GM18519 (cell line): Measurements from ENCODE around the gene FH.

Source experiments
- ATAC-seq: cut with Tn5 transposase; IDR thresholded peaks from one replicate; pipeline ENCODE4 v1.9.1; 2021; ENCODE audit warnings: mild to moderate bottlenecking, moderate library complexity; ENCODE audit not compliant: unreplicated experiment, low FRiP score

The FH gene

DNA sequence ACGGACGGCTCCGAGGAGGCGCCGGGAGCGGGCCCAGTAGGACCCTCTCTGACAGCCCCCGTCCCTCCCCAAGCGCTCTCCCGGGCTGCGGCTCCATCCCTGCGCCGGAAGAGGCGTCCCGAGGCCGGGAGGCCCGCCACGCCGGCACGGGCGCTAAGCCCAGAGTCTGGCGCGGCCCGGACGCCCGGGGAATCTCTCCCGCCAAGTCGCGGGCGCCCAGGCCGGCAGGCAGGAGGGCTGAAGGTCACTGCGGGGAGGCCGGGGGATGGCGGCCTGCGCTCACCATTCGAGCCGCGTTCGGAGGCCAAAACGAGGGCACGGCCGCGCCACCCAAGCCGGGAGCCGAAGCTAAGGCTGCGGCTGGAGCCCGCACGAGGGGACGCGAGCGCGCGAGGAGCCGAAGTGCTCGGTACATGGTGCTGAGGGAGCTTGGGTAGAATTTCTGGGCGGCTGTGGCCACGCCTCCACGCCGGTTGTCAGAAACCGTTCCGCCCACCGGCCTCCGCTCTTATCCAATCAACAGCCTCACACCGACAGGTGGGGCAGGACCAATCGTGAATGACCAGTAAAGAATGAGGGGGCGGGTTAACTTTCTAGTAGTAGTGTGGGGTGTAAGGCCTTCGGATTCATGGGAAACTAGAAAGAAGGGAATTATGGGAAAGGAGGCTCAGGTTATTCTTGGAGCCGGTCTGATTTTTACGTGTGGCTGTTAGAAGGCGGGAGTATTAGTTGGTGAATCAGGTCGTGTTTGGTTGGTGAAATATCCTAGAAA is at the start of gene FH:
Gene FH, minus strand, starts transcription at position 448 of the 772 bp plus-strand sequence. Its CDS starts 33 bp downstream, at position 415.
- peak; percentile 96 for ATAC-seq

- no peak for ATAC-seq
Measured at GRCh38 chr1:241560849-241561187, 41.3 kb upstream of the FH start.

GRCh38 chr1:241560146-241560848 is 40.7 kb upstream of the FH start:
- no peak for ATAC-seq

DNA sequence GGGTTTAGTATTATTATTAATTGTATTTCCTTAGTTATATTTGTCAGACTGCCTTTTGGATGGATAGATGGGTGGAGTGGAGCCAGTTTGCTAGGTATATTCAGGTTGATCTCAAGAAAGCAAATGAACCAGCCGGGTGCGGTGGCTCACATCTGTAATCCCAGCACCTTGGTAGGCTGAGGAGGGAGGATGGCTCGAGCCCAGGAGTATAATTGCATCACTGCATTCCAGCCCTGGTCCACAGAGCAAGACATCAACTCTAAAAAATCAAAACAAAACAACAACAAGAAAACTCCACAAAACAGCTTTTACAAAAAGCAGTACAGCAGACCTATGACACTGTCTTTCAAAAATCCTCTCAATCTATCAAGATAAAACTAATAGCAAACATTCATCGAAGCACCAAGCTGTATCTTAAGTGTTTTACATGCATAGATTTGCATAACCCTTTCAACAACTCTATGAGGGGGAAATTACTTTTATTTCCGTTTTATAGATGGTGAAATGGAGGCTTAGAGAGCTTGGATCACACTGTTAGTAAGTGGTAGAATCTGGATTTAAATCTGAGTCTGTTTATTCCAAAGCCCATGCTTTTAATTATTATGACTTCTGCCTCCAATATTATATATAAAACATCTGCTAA is 38.1 kb upstream of the FH start:
- ATAC-seq: no peak

- ATAC-seq: no peak
Measured at GRCh38 chr1:241557031-241557430, 37.5 kb upstream of the FH start.

DNA sequence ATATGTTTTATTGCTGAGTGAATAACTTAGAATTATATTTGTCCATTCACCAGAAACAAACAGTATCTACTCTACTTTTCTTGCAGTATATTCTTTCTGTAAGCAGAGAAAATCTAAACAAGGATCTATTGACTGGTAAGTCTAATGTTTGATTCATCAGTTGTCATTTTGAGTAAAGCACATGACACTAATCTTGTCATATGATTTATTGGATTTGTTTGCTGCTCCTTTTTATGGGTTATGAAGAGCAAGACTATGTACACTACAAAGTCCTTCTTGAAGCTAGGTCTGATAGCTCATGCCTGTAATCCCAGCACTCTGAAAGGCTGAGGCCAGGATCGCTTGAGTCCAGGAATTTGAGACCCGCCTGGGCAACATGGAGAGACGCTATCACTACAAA is 36.0 kb upstream of the FH start:
- no peak for ATAC-seq

DNA sequence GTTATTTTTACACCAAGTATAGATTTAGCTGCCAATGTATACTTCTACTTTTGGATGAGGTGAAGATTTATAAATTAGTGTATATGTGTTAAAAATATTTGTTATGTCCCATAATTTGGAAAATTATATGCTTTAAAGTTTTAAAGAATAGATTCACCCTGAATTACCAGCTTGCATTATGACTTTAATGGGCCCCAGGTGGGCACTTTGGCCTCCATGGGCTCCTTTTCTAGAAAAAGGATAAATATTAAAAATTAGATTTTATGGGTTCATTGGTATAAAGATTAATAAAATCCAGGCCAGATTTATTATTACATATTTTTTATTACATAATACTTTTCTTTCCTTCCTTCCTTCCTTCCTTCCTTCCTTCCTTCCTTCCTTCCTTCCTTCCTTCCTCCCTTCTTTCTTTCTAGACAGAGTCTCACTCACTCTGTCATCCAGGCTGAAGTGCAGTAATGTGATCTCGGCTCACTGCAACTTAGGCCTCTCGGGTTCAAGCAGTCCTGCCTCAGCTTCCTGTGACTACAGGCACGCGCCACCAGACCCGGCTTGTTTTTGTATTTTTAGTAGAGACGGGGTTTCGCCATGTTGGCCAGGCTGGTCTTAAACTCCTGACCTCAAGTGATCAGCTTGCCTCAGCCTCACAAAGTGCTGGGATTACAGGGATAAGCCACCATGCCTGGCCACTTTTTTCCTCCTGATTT is 34.5 kb upstream of the FH start:
- ATAC-seq: no peak

- ATAC-seq: peak; percentile 76
Measured at GRCh38 chr1:241551759-241552638, 32.4 kb upstream of the FH start.

DNA sequence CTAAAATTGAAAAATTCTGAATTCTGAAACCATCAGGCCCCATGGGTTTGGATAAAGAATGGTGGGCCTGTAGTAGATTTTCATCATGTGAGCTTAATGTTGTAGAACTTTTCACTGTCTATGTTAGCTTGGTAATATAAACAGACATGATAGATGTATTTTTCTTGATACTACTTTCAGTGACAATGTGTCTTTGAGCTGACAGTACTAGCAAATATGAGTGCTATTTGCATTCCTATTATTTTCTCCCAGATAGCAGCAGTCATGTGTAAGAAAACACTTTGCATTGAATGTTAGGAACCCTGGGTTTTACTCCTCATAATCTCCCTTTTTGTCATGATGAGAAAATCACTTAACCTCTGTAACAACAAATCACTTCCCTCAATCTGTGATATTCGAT is 30.8 kb upstream of the FH start:
- no peak for ATAC-seq

- ATAC-seq: no peak
Measured at GRCh38 chr1:241548008-241548407, 28.5 kb upstream of the FH start.

DNA sequence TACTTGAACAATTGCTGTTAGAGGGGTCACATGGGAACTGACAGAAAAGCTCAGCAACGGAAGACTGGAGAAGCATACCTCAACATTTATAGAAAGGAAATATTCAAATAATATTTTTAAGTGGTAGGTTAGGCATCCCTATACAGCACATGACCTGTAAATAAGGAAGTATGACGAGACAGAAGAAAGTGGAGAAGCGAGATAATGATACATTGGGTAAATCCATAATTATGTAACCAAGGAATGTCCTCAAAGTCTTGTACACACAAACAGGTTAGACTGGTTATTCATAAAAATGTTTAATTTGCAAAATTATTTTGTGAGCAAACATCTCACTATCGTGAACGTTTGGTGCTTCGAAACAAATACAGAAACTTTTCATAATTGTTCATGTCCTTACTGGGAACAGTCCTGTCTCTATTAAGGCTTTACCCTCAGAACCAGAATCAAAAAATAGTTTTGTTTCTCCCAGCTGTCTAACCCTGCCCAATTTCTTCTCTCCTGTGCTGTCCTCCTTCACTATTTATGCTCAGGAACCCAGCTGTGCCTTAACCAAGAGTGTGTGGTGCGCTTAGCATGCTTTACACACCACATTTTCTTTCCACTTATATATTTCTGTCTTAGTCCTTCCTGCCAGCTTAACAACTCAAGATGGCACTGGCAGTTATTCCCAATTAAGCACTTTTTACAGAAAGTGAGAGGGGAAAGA is 22.8 kb upstream of the FH start:
- no peak for ATAC-seq

GRCh38 chr1:241536969-241537368 is 17.4 kb upstream of the FH start:
- no peak for ATAC-seq

GRCh38 chr1:241536304-241536703 is 16.7 kb upstream of the FH start:
- no peak for ATAC-seq

DNA sequence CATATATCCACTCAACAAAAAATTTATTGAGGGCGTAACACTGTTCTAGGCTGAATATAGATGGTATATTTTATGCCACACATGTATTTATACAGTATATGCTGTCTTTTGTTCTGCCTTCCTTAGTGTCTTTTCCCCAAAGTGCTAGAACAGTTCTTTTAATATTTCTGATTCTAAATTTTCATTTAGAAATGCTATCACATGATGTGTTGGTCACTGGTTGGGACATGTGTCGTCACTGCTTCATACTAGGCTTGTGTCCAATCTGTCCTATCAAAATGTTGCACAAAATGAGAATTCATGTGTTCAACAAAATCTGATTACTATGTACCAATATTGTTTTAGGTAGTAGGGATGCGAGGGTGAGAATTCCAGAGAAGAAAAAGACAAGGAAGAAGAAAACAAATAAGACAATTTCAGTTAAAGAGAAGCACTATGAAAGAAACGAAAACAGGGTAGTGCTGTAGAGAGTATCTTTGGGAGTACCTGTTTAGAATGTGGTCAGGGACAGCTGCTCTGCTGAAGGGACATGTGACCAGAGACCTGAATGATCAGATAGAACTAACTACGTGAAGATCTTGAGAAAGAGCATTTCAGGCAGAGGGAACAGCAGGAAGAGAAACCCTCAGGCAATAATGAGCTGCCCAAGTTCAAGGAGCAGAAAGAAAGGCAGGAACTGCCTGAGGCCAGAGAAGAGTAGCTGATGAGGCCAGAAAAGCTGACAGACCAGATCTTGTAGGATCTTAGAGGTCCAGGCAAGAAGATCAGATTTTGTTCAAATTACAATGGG is 14.0 kb upstream of the FH start:
- peak; percentile 21 for ATAC-seq

- peak; percentile 61 for ATAC-seq
Measured at GRCh38 chr1:241532864-241533263, 13.3 kb upstream of the FH start.

DNA sequence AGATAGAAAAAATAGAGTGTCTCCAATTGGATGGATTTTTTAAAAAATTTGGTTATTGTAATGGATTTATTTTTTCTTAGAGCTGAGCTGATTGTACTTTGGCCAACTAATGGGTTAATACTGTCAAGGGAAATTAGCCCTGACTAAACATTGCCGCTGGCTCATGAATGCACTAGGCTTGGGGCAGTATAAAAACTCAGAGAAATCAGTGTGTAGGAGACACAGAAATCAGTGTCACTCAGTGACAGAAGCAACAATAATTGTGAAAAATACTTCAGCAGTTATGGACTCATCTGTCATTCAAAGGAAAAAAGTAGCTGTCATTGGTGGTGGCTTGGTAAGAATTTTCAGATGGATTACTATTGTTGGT is 12.6 kb upstream of the FH start, which contains the start of gene KMO:
Gene KMO, plus strand, starts transcription at position 217 of the 370 bp plus-strand sequence. Its CDS starts 67 bp downstream, at position 284.
- peak; percentile 24 for ATAC-seq

GRCh38 chr1:241531195-241532161 is 11.9 kb upstream of the FH start:
- ATAC-seq: peak; percentile 60
